Pancreas (tissue), 10 donors: ENCODE data around the gene ZFP36. TPM values are rescaled to one million over a fixed set of nuclear protein-coding genes. Genes with fewer than 3 reads are reported as not detected.

Experiments used
- ATAC-seq, 4 donors: fragments of 200-7000 bp; cut with Tn5 transposase; one replicate each; pipeline versions ENCODE4 v1.8.0 to v1.9.1; 2020; ENCODE audit warnings: mild to moderate bottlenecking in 4 of 4, moderate library complexity in 4 of 4
- DNase-seq, 6 donors: peaks; one replicate each; pipeline ENCODE4 v3.0.0-alpha.2; 2020
- FAIRE-seq: peaks from 2 replicates; lab custom pipeline; 2012; peaks lifted over from hg19 to GRCh38; lab: Jason Lieb, UNC
- H3K27ac ChIP-seq, 4 donors: fragments of 200-600 bp; sonication (generic); 1 replicate in 3 of 4; 2 replicates in 1 of 4; pipeline versions ENCODE4 v1.5.0 to v1.8.0; 2020
- H3K27me3 ChIP-seq, 4 donors: fragments of 200-600 bp; one replicate each; pipeline ENCODE4 v1.8.0; 2021
- H3K36me3 ChIP-seq, 3 donors: fragments of 200-600 bp; sonication (generic) in 1 of 3; one replicate each; pipeline versions ENCODE4 v1.5.0 to v1.8.0; 2020 to 2021
- H3K4me1 ChIP-seq, 3 donors: fragments of 200-600 bp; one replicate each; pipeline ENCODE4 v1.8.0; 2021
- H3K4me3 ChIP-seq, 4 donors: fragments of 200-600 bp; sonication (generic) in 2 of 4; one replicate each; pipeline versions ENCODE4 v1.5.0 to v1.8.0; 2020 to 2021
- H3K9me3 ChIP-seq, 4 donors: fragments of 200-600 bp; one replicate each; pipeline ENCODE4 v1.8.0; 2021
- CTCF ChIP-seq, 4 donors: fragments of 200-600 bp; sonication (generic) in 3 of 4; IDR thresholded peaks; one replicate each; pipeline versions ENCODE4 v1.5.0 to v1.8.0; 2021; ENCODE audit warnings: antibody characterized with exemption in 4 of 4
- WGBS, 2 donors: extraction: QIAGEN DNeasy Blood & Tissue Kit; methylation state at CpG; one replicate each; pipeline ENCODE4 v1.1.7; 2013; 5-methylcytosine and 5-hydroxymethylcytosine counted together
- intact Hi-C, 3 donors: fragments of 100-400 bp; cut with DNase I; formaldehyde crosslinking; loops; one replicate each; pipeline versions ENCODE4 v1.11.1 to v1.14.2; 2022
- polyA plus RNA-seq, 2 donors: library from polyadenylated mRNA; stranded (reverse); fragments of 200-250 nt; gene quantifications; one replicate each; pipeline ENCODE4 v1.2.3, GENCODE V29; 2013
- total RNA-seq, 6 donors: library from RNA; stranded (reverse); fragmentation: NEBNext Ultra II Directional in 4 of 6; extraction: Animal tissue kit (Norgen Biotek cat#: 25700) in 4 of 6; gene quantifications; one replicate each; pipeline versions ENCODE4 v1.2.1 to v1.2.4, GENCODE V29; 2021 to 2023
- donor health status: healthy with polysubstance abuse.
- donor health status: DM: no; HTN: no; CAD: no; lungs with moderate emphysema.
- donor health status: DM: no; HTN: no; CAD: no.
- donor health status: control.
- donor health status: control.
- donor health status: Bipolar disorder and iron deficiency.
- donor health status: DM: yes; HTN: yes; CAD: no.
- donor health status: DM: no; HTN: no; CAD: no.
- donor health status: DM: no; HTN: no; CAD: no.
- donor health status: DM: yes; HTN: yes; CAD: no.

Gene ZFP36
- total and polyA plus RNA-seq, 8 donors: 20.2 to 151 (median 38.4) TPM

GRCh38 chr19:39435499-39436349 lies 29.1 kb downstream of the ZFP36 start, which contains the start of gene RPS16:
TSS of gene RPS16 (minus strand) at chr19:39435949. CDS start at chr19:39435895, 54 bp downstream.
- TF ChIP-seq CTCF (IDR thresholded peaks at IDR 0.05): no peak

GRCh38 chr19:39436350-39436716 lies 29.7 kb downstream of the ZFP36 start:
- intact Hi-C loops: no loop called here
- Histone ChIP-seq H3K4me1 (peaks cover 10 to 14% (median 11%) of the 10 kb centered on the region in 3 donors), H3K27me3 (no peaks in the 10 kb centered on the region), H3K27ac (peak overlapping the region; percentile 40 to 81 (median 66)), H3K36me3 (peaks cover 4 to 26% (median 8%) of the 10 kb centered on the region in 3 donors), H3K4me3 (peak overlapping the region; percentile 73 to 98 (median 92)), H3K9me3 (no peaks in the 10 kb centered on the region)
- FAIRE-seq (no peak), ATAC-seq (no peak), DNase-seq (no peak)
- 0 to 8% methylated on average over 2 of the region's 2 CpGs for WGBS, 2 donors
- no peak for TF ChIP-seq CTCF (IDR thresholded peaks at IDR 0.05)

More at GRCh38 chr19:39435499-39436349, 29.1 kb downstream of the ZFP36 start, which contains the start of gene RPS16:
- peaks cover 10 to 14% (median 11%) of the 10 kb centered on the region in 3 donors for H3K4me1 ChIP-seq
- H3K4me3 ChIP-seq: peak within 1 kb of the TSS; percentile 73 to 98 (median 92)
- peaks cover 4 to 26% (median 8%) of the 10 kb centered on the region in 3 donors for H3K36me3 ChIP-seq
- intact Hi-C loops: no loop called here
- DNase-seq (peak; percentile 98 to 100 (median 98)), FAIRE-seq (no peak), ATAC-seq (peak; percentile 98 to 99 (median 98))
- no peaks in the 10 kb centered on the region for H3K9me3 ChIP-seq
- no peaks in the 10 kb centered on the region for H3K27me3 ChIP-seq
- peak within 1 kb of the TSS; percentile 40 to 81 (median 70) for H3K27ac ChIP-seq
- WGBS, 2 donors: 0% methylated on average over 54 to 61 of the region's 61 CpGs

GRCh38 chr19:39438270-39438934 lies 31.8 kb downstream of the ZFP36 start:
- FAIRE-seq (no peak), ATAC-seq (no peak)

GRCh38 chr19:39444598-39445195 lies 38.0 kb downstream of the ZFP36 start:
- 3% methylated on average over 17 of the region's 17 CpGs for WGBS, 2 donors
- H3K9me3 ChIP-seq: no peaks in the 10 kb centered on the region
- H3K36me3 ChIP-seq: no peaks in the 10 kb centered on the region
- H3K27me3 ChIP-seq: no peaks in the 10 kb centered on the region
- peak in 3 of 4 donors; percentile 1 to 3 (median 1) for ATAC-seq
- no peak for DNase-seq
- TF ChIP-seq CTCF (IDR thresholded peaks at IDR 0.05): no peak
- H3K27ac ChIP-seq: peak overlapping the region; percentile 74 to 91 (median 85)
- peaks cover 7 to 29% (median 17%) of the 10 kb centered on the region in 3 donors for H3K4me1 ChIP-seq
- H3K4me3 ChIP-seq: peak overlapping the region; percentile 68 to 99 (median 90)
- FAIRE-seq: no peak
- intact Hi-C loops: loop anchor here in 1 of 3 donors (10.0 kb wide), 1 partner anchor 90 kb away; the partner anchor contains the start of gene EID2B

More at GRCh38 chr19:39438270-39438934, 31.8 kb downstream of the ZFP36 start:
- 68 to 82% methylated on average over 9 of the region's 9 CpGs for WGBS, 2 donors
- no peaks in the 10 kb centered on the region for H3K9me3 ChIP-seq
- peaks cover 10 to 14% (median 11%) of the 10 kb centered on the region in 3 donors for H3K4me1 ChIP-seq
- H3K36me3 ChIP-seq: peaks cover 0 to 10% (median 0%) of the 10 kb centered on the region in 3 donors
- no peak overlapping the region for H3K27ac ChIP-seq
- intact Hi-C loops: no loop called here
- H3K4me3 ChIP-seq: no peak overlapping the region
- no peaks in the 10 kb centered on the region for H3K27me3 ChIP-seq
- TF ChIP-seq CTCF (IDR thresholded peaks at IDR 0.05): no peak
- no peak for DNase-seq
